HG02759 (cell line): ENCODE measurements around the gene FALEC.
A peak's percentile ranks its signal among the peaks of the same experiment; 100 is the strongest.

Source experiments
- ATAC-seq: cut with Tn5 transposase; IDR thresholded peaks from one replicate; pipeline ENCODE4 v1.9.1; 2021; ENCODE audit warnings: mild to moderate bottlenecking, moderate library complexity; ENCODE audit not compliant: unreplicated experiment

FALEC gene

DNA sequence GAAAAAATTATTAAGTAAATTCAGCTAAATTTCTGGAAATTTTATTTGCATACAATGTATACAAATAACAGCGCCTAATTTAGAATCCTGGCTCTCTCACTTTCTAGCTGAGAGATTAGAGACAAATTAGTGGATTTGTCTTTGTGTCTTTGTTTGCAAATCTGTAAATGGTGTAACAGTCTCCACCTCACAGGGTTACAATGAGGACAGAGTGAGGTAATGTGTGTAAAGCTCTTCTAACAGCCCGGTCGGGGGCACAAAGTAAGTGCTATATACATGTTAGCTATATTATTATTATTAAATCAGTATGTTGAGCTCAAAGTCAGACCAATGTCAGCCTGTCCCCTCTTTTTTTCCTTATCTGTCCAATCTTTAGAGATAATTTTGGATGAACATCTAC is 28.7 kb downstream of the FALEC start:
- ATAC-seq, result no peak

DNA sequence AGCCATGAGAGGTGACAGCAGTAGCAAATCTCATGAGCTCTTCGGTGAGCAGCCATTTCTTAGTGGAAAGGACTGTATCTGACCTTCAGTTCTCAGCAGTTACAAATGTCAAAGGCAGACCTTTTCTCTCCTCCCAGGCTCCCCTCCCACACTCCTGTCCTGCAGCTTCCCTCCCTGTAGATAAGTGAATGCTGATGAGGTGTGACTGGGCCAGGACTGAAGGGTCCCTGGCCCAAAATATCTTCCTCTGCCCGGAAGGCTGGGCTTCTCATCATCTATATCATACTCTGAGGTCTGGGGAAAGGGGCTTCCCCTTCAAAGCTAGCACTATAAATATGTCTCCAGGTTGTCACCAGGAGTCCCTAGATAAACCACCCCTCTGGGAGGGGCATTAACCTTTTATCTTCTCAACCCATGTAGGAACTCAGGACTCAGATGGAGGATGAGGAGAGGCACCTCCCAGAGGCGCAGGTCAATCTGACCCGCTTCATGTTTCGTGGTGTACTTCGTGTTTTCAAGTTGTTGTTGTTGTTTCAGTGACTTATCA is 30.0 kb downstream of the FALEC start:
- no peak for ATAC-seq

GRCh38 chr1:150546294-150546937 is 30.9 kb downstream of the FALEC start:
- ATAC-seq, result no peak

- no peak for ATAC-seq
Observed at GRCh38 chr1:150548324-150548631, 32.7 kb downstream of the FALEC start.

DNA sequence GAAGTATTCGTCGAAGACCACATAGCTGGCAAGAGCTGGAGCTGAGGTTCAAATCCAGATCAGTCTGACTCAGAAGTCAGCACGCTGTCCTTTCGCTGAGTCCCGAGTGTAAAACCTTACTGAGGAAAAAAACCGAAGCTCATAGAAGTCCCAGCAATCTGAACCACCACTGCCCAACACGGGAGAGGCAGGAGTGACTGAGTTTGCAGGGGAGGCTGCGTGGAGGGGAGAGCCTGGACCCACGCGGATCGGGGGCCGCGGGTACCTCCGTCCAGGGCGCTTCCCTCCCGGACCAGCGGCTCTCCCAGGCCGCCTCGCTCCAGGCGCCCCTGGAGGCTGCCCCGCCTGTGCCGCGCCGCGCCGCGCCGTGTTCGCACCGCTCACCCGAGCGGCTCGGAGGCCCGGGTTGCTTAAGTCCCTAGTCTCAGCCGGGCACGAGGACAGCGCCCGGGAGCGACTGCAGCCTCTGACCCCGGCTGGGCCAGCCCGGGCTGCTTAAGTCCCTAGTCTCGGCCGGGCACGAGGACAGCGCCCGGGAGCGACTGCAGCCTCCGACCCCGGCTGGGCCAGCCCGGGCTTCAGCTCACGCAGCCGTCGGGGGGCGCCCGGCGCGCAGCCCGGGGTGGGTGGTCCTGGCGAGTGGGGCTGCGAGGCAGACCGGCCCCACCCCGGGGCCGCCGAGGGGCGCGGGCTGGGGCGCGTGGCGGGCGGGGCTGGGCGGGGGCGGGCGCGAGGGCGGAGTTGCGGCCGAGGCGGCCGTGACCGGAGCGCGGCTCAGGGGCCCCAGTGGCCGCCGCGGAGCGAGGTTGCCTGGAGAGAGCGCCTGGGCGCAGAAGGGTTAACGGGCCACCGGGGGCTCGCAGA is 33.3 kb downstream of the FALEC start, which contains the start of gene ADAMTSL4:
TSS of gene ADAMTSL4 (plus strand) at position 777 of the 864 bp plus-strand sequence. CDS start 2,881 bp downstream, outside the sequence.
- ATAC-seq, result peak; percentile 62

- no peak for ATAC-seq
Observed at GRCh38 chr1:150549496-150550221, 34.1 kb downstream of the FALEC start.

GRCh38 chr1:150550222-150551050 is 34.9 kb downstream of the FALEC start:
- no peak for ATAC-seq

DNA sequence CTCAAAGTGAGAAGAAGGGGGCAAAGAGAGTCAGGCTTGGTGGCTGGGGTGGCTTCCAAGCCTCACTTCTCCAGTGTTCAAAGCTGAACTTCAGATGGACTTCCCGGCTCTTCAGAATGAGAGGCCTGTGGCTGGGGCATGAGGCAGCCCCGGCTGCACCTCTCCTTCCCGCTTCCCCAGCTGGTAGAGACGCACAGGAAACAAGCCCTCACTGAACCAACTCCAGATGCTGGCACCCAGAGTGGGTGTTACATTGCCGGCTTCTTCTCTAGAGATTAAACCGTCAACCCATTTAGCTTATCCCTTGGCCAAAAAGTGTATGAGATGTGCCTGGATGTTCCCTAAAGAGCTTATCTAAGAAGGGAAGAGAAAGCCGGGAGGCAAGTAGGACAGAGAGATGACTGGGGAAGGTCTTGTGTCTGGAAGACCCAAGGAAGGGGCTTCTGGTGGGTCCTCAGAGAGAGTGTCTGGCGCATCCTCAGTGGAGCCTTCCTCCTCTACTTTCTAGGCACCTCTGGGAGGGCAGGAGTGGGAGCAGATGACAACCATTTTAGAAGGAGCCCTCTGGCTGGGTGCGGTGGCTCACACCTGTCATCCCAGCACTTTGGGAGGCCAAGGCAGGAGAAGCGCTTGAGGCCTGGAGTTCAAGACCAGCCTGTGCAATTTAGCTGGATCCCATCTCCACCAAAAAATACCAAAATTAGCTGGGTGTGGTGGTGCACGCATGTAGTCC is 35.7 kb downstream of the FALEC start:
- no peak for ATAC-seq

GRCh38 chr1:150551784-150552127 is 36.2 kb downstream of the FALEC start:
- ATAC-seq, result no peak

DNA sequence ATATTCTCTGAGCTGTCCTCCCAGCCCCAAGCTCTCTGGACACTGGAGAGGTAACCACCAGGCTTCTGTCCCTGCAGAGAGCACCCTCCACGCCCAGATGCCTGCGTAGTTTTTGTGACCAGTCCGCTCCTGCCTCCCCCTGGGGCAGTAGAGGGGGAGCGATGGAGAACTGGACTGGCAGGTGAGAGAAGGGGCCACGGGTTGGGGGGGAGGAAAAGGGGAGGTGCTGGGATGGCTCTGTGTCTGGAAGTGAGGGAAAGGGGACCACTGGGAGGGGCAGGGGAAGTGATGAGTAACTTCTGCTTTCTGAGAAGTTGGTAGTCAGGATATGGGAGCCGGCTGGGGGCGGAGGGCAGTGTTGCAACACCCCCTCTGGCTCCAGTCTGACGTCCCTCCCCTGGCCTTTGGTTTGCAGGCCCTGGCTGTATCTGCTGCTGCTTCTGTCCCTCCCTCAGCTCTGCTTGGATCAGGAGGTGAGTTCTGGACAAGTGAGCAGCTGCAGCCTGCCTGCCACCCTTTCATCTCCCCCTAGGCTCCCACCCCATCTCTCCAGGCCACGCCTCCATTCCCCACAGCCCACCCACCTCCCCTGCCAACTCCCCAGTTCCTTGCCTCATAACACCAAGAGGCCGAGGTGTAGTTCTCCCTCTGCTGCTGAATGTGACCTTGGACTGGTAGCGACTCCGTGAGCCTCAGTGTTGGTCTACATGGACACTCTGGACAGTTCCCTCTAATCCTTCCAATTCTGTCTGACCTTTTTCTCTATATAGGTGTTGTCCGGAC is 36.8 kb downstream of the FALEC start:
- ATAC-seq, result no peak

GRCh38 chr1:150552911-150553289 is 37.3 kb downstream of the FALEC start:
- ATAC-seq, result no peak

- ATAC-seq, result no peak
Observed at GRCh38 chr1:150553392-150554085, 38.0 kb downstream of the FALEC start.

DNA sequence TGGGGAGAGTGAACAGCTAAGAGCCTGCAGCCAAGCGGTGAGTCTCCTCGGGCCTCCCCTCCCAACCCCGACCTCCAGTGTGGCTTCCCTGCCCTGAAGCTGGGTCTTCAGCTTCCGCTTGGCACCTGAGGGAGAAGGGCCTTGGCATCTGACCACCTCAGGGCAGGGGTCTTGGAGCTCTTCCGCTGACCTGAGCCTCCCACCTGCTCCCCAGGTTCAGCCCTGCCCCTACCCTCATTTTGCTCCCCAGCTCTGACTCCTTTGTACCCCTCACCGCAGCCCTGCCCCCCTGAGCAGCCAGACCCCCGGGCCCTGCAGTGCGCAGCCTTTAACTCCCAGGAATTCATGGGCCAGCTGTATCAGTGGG is 38.5 kb downstream of the FALEC start:
- ATAC-seq, result no peak

DNA sequence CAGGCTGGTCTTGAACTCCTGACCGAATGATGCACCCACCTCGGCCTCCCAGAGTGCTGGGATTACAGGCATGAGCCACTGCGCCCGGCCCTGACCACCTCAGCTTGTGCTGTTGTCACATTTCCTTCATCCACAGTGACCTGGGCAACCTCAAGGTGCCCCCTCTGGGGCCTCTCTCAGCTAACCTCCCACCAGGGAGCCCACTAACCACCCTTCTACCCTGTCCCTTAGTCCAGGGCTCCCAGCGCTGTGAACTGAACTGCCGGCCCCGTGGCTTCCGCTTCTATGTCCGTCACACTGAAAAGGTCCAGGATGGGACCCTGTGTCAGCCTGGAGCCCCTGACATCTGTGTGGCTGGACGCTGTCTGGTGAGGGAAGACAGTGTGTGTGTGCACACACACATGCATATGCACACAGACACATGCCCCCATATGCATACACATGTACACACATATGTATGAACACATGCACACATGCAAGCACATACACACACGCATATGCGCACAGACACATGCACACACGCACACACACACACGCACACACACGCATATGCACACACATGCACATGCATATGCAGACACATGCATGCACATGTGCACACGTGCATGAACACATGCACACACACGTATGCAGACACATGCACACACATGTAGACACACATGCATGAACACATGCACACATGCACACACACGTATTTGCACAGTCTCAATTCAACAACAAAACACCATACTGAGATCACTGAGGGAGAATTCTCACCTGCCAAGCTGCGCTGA is 39.8 kb downstream of the FALEC start:
- ATAC-seq, result no peak

DNA sequence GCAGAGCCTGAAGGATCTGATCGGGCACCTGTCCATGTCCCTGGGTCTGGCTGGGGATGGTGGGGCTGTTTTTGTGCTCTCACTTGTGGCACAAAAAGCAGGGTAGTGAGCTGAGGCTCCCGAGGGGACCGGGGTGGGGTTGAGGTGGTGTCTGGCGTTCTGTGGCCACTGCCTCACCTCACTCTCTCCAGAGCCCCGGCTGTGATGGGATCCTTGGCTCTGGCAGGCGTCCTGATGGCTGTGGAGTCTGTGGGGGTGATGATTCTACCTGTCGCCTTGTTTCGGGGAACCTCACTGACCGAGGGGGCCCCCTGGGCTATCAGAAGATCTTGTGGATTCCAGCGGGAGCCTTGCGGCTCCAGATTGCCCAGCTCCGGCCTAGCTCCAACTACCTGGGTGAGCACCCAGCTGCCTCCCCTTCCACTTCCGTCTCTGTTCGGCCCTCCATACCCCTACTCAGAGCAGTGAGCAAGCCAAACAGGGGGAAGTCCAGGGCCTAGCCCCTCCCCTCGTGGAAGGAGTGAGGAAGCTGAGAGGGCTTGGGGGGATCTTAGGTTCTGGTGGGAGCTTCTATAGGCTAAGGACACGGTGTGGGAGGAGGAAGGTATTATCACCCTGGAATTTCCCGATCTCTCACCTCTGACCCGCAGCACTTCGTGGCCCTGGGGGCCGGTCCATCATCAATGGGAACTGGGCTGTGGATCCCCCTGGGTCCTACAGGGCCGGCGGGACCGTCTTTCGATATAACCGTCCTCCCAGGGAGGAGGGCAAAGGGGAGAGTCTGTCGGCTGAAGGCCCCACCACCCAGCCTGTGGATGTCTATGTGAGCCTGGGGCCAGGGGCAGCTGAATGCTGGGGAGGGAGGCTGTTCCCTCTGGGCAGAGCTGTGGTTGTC is 40.7 kb downstream of the FALEC start:
- ATAC-seq, result no peak

GRCh38 chr1:150557065-150557600 is 41.6 kb downstream of the FALEC start:
- no peak for ATAC-seq

DNA sequence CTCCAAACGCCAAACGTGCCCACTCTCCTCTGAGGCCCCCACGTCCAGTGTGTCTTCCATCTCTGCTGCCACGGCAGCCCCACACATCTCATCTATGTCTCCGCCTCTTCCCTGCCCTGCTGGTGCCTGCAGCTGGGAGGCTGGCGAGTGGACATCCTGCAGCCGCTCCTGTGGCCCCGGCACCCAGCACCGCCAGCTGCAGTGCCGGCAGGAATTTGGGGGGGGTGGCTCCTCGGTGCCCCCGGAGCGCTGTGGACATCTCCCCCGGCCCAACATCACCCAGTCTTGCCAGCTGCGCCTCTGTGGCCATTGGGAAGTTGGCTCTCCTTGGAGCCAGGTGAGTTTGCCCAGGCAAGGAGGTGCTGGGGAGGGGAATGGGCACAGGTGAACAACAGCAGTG is 42.3 kb downstream of the FALEC start:
- no peak for ATAC-seq
